ENCODE measurements around the gene ST6GALNAC1. TPM values are rescaled to one million over a fixed set of nuclear protein-coding genes. Genes with fewer than 3 reads are reported as not detected.
A peak's percentile ranks its signal among the peaks of the same experiment; 100 is the strongest.

Gene ST6GALNAC1
- total and polyA plus RNA-seq, 10 of the 15 experiments (the other 5 are each of a cell fraction or from before 2014, with no cell fraction given): 0.08 TPM; not detected in 9

DNA sequence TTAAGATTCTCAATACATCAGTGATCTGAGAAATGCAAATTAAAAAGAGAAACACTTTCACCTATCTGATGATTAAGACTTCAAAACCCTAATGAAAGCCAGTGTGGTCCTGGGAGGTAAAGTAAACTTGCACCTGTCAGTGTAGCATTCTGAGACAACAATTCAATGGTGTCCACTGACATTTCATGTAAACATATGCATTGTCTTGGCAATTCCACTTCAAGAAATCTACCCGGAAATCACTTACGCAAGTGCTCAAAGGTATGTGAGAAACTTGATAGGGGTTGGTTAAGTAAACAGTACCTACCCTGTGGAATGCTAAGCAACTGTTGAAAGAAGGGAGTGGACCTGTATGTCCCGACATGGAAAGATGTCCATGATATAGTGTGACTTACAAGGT, 2.1 kb downstream of the ST6GALNAC1 start:
- Histone ChIP-seq H3K4me3 (no peak overlapping the region), H4K20me1 (ENCODE audit: control insufficient read depth, insufficient read depth) (no peaks in the 10 kb centered on the region), H3K4me2 (ENCODE audit: control insufficient read depth, insufficient read depth) (no peak overlapping the region), H2AFZ (ENCODE audit: control insufficient read depth, low read depth, low read length) (no peak overlapping the region), H3K36me3 (ENCODE audit: control insufficient read depth in 2 of 2, insufficient read depth in 2 of 2, low read length in 1 of 2) (no peaks in the 10 kb centered on the region), H3K27ac (ENCODE audit: control insufficient read depth, insufficient read depth) (no peak overlapping the region), H3K9me3 (replicated peaks; ENCODE audit: control insufficient read depth, insufficient read depth, low read length) (no peaks in the 10 kb centered on the region; the same call in 1 of the 3 replicates), H3K9ac (ENCODE audit: control insufficient read depth, insufficient read depth, low read length) (no peak overlapping the region), H3K4me1 (ENCODE audit: control insufficient read depth, insufficient read depth, low read length) (no peaks in the 10 kb centered on the region), H3K27me3 (replicated peaks in 1 of 2; ENCODE audit: control insufficient read depth in 2 of 2, insufficient read depth in 2 of 2, low read length in 1 of 2) (peaks cover 0 to 1% of the 10 kb centered on the region in 2 experiments; a peak in 2 of 4 replicates), H3K79me2 (ENCODE audit: control insufficient read depth, insufficient read depth, low read length) (no peaks in the 10 kb centered on the region)
- no peak for DNase-seq (ENCODE audit: low read depth, low spot score)
- ChIA-PET POLR2A (no interaction called here), SMC1A (ENCODE audit: uncharacterized antibody, unreplicated experiment) (interaction anchor here (1.4 kb wide), 1 partner anchor 17 kb away, joined by 5 read pairs; no protein-coding TSS in a partner anchor), CTCF (interaction anchor here (1.0 to 1.4 kb wide), 2 partner anchors 18 to 72 kb away, joined by 3 to 4 read pairs; no protein-coding TSS in a partner anchor), RAD21 (ENCODE audit: unreplicated experiment) (no interaction called here)
- intact Hi-C loops (cut with micrococcal nuclease; ENCODE audit: unreplicated experiment) (no loop called here), in situ Hi-C loops (cut with MboI) (no loop called here)
- 62% methylated on average over 3 of the region's 3 CpGs for WGBS (ENCODE audit: insufficient coverage, insufficient replicate concordance, low lambda C conversion rate, missing lambda C conversion rate)
- peak; percentile 71 for ATAC-seq
- no peak for FAIRE-seq
- no TSS peak for BruUV-seq (replicated peaks)
- TF ChIP-seq, protein P1, sequence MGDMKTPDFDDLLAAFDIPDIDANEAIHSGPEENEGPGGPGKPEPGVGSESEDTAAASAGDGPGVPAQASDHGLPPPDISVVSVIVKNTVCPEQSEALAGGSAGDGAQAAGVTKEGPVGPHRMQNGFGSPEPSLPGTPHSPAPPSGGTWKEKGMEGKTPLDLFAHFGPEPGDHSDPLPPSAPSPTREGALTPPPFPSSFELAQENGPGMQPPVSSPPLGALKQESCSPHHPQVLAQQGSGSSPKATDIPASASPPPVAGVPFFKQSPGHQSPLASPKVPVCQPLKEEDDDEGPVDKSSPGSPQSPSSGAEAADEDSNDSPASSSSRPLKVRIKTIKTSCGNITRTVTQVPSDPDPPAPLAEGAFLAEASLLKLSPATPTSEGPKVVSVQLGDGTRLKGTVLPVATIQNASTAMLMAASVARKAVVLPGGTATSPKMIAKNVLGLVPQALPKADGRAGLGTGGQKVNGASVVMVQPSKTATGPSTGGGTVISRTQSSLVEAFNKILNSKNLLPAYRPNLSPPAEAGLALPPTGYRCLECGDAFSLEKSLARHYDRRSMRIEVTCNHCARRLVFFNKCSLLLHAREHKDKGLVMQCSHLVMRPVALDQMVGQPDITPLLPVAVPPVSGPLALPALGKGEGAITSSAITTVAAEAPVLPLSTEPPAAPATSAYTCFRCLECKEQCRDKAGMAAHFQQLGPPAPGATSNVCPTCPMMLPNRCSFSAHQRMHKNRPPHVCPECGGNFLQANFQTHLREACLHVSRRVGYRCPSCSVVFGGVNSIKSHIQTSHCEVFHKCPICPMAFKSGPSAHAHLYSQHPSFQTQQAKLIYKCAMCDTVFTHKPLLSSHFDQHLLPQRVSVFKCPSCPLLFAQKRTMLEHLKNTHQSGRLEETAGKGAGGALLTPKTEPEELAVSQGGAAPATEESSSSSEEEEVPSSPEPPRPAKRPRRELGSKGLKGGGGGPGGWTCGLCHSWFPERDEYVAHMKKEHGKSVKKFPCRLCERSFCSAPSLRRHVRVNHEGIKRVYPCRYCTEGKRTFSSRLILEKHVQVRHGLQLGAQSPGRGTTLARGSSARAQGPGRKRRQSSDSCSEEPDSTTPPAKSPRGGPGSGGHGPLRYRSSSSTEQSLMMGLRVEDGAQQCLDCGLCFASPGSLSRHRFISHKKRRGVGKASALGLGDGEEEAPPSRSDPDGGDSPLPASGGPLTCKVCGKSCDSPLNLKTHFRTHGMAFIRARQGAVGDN (IDR thresholded peaks at IDR 0.05): no peak
- TF ChIP-seq CBX3 (IDR thresholded peaks at IDR 0.05; ENCODE audit: borderline replicate concordance, low read depth) (no peak), CBX5 (IDR thresholded peaks at IDR 0.05; ENCODE audit: low read depth) (no peak), BCL11A (IDR thresholded peaks at IDR 0.05; ENCODE audit: low read depth, low read length) (no peak), ESRRA (IDR thresholded peaks at IDR 0.05; ENCODE audit: low read length) (no peak), STAT1 (conservative IDR thresholded peaks at IDR 0.05) (no peak), ZBED1 (IDR thresholded peaks at IDR 0.05; ENCODE audit: borderline replicate concordance) (no peak), KDM1A (IDR thresholded peaks at IDR 0.05; ENCODE audit: borderline replicate concordance) (no peak), TBL1XR1 (IDR thresholded peaks at IDR 0.05; ENCODE audit: low read depth, low read length) (no peak), IKZF1 (conservative IDR thresholded peaks at IDR 0.05) (no peak)
- TF ChIP-seq, protein P2, sequence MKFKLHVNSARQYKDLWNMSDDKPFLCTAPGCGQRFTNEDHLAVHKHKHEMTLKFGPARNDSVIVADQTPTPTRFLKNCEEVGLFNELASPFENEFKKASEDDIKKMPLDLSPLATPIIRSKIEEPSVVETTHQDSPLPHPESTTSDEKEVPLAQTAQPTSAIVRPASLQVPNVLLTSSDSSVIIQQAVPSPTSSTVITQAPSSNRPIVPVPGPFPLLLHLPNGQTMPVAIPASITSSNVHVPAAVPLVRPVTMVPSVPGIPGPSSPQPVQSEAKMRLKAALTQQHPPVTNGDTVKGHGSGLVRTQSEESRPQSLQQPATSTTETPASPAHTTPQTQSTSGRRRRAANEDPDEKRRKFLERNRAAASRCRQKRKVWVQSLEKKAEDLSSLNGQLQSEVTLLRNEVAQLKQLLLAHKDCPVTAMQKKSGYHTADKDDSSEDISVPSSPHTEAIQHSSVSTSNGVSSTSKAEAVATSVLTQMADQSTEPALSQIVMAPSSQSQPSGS (IDR thresholded peaks at IDR 0.05; ENCODE audit: low read length): no peak
- TF ChIP-seq, protein P3, sequence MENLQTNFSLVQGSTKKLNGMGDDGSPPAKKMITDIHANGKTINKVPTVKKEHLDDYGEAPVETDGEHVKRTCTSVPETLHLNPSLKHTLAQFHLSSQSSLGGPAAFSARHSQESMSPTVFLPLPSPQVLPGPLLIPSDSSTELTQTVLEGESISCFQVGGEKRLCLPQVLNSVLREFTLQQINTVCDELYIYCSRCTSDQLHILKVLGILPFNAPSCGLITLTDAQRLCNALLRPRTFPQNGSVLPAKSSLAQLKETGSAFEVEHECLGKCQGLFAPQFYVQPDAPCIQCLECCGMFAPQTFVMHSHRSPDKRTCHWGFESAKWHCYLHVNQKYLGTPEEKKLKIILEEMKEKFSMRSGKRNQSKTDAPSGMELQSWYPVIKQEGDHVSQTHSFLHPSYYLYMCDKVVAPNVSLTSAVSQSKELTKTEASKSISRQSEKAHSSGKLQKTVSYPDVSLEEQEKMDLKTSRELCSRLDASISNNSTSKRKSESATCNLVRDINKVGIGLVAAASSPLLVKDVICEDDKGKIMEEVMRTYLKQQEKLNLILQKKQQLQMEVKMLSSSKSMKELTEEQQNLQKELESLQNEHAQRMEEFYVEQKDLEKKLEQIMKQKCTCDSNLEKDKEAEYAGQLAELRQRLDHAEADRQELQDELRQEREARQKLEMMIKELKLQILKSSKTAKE (IDR thresholded peaks at IDR 0.05; ENCODE audit: low read depth, poor library complexity, severe bottlenecking): no peak
- TF ChIP-seq, protein P4, sequence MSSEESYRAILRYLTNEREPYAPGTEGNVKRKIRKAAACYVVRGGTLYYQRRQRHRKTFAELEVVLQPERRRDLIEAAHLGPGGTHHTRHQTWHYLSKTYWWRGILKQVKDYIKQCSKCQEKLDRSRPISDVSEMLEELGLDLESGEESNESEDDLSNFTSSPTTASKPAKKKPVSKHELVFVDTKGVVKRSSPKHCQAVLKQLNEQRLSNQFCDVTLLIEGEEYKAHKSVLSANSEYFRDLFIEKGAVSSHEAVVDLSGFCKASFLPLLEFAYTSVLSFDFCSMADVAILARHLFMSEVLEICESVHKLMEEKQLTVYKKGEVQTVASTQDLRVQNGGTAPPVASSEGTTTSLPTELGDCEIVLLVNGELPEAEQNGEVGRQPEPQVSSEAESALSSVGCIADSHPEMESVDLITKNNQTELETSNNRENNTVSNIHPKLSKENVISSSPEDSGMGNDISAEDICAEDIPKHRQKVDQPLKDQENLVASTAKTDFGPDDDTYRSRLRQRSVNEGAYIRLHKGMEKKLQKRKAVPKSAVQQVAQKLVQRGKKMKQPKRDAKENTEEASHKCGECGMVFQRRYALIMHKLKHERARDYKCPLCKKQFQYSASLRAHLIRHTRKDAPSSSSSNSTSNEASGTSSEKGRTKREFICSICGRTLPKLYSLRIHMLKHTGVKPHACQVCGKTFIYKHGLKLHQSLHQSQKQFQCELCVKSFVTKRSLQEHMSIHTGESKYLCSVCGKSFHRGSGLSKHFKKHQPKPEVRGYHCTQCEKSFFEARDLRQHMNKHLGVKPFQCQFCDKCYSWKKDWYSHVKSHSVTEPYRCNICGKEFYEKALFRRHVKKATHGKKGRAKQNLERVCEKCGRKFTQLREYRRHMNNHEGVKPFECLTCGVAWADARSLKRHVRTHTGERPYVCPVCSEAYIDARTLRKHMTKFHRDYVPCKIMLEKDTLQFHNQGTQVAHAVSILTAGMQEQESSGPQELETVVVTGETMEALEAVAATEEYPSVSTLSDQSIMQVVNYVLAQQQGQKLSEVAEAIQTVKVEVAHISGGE (CRISPR knock-in tag; IDR thresholded peaks at IDR 0.05): no peak
